CMK (cell line): Measurements from ENCODE around the gene HS3ST3B1.

Source experiments
- DNase-seq: peaks from one replicate; pipeline ENCODE4 v3.0.0-alpha.2; 2010; ENCODE audit warnings: low read depth

The HS3ST3B1 gene

DNA sequence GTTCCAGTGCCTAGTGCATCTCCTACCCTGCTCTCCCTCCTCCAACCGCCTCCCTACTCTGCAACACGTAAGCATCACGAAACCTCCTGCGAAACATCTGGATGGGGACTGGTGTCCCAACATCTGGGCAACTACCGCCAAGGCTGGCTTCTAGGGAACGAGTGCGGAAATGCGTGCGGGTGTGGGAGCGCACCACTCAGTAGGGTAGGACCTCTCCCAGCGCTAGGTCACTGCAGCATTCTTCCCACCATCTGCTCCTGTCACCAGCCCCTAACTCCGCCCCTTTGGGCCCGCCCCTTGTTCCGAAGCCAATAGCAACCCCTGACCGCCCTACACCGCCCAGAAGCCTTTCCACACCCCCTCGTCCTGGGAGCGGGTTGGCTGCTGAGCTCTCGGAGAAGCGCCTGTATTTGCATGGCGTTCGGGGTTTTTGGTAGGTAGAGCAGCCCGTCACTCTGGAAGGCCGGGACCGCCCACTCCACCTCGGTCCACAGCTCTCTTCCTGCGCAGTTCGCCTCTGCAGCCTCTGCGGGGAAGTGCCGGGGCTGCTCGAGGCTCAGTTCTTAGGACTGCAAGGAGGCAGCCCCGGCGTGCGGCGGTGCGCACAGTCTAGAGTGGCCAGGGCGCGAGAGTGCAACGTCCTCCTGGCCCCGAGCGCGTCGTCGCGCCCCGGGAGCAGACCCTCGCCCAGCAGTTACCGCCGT is at the start of gene HS3ST3B1:
HS3ST3B1 (plus strand) TSS at position 507 of the 704 bp plus-strand sequence. CDS start 438 bp downstream, outside the sequence.
- peak; percentile 94 for DNase-seq

DNA sequence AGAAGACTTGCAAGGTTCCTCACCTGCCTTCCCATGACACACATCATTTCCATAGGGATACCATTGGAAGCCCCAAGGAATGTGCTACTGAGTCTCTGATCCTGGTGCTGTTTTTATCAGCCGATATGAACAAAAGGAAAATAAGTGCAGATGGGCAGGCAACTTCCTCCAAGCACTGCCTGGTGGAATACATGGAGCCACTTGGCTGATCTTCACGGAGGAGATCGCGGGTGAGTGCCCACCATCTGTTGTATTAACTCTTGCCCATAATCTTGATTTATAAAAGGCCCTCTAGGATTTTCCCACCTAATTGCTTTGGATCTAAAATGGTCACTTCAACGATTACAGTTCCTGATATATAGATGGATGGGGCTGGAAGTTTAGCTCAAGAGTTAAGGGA is 39.5 kb upstream of the HS3ST3B1 start:
- DNase-seq, result no peak

- no peak for DNase-seq
These were observed 32.6 kb upstream of the HS3ST3B1 start for GRCh38 chr17:14268264-14268663.

- no peak for DNase-seq
These were observed 31.4 kb upstream of the HS3ST3B1 start for GRCh38 chr17:14269473-14269872.

DNA sequence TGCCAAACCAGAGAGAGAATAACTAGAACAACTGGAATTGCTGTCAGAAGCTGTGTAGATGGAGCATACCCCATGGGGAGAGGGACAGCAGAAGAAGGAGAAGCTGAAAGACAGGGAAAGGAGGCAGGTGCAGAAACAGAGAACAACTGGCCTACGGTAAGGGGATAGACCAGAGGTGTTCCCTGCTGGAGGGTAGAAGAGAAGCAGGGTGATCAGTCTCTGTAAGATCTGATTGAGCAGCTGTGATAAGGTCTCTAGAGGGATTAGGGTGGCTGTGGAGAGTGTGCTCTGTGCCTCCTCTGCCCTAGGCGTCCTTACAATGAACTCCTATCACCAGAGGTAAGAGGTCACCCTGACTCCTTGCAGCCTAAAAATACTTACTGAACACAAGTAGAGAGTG is 30.4 kb upstream of the HS3ST3B1 start:
- no peak for DNase-seq

GRCh38 chr17:14276535-14277250 is 24.2 kb upstream of the HS3ST3B1 start:
- DNase-seq, result no peak

DNA sequence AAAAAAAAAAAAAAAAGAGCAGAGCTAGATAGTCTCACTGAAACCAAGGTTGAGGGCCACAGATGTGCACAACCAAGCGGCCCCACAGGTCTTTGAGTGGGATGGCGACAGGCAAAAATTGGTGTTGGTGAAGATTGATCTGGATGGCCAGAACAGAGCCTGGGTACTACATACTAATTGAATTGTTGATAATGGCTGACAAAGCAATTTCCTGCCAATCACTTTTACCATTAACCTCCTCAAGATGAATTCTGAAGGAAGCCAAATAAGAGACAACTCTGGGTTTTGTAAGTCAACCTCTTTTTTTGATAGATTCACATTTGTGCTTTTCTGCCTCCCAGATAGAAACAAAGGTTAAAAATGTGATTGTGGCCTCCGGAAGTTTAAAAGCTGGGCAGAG is 19.4 kb upstream of the HS3ST3B1 start:
- no peak for DNase-seq

DNA sequence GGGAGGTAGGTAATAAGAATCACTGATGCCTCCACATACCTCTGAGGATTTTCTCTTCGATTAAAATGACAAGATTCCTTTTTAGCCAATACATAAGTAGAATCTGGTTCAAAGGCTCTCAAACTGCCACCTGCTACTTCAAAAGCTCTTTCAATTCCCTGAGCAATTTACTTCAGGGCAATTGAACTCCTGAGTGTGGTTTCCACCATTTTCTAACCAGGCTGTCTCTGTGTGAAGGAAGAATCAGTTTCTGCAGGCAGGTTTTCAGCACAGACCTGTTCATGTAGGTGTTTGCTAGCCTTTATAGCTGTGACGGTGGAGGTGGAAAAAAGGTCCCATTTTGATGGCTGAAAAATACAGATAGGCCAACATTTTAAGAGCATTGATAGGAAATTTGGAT is 18.2 kb upstream of the HS3ST3B1 start:
- no peak for DNase-seq

DNA sequence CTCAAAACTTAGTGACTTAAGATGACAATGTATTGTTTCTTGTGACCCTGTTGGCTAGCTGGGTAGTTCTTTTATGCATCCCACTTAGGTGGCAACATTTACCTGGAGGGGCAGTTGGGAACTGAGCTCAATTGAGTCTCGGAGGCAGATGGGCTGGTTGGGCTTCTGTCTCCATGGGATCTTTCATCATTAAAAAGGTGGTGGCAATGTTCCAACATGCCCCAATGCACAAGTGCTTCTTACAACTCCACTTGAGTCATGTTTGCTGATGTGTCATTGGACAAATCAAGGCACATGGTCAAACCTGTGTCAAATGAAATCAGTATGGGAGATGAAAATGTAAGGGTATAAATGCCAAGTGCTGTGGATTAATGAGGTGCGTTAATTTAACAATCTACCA is 11.7 kb upstream of the HS3ST3B1 start:
- no peak for DNase-seq

- no peak for DNase-seq
These were observed 6.0 kb upstream of the HS3ST3B1 start for GRCh38 chr17:14294876-14295275.

DNA sequence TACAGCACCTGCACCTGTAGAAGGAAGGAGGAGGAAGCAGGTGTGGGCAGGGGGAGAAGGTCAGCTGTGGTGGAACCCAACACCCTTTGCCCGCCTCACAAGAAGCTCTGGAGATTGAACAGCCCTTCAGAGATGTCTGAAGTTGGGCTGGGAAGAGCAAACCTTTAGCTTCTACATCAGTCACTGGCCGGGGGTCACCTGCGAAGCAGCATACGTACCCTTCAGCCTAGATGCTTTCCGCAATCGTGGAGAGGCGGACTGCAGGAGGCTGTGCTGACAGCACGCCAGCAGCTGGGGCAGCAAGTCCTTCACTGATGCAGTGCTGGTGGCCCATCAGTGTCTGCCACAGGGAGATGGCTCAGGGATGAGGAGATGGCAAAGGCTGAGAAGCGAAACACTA is 5.2 kb upstream of the HS3ST3B1 start:
- DNase-seq, result no peak

DNA sequence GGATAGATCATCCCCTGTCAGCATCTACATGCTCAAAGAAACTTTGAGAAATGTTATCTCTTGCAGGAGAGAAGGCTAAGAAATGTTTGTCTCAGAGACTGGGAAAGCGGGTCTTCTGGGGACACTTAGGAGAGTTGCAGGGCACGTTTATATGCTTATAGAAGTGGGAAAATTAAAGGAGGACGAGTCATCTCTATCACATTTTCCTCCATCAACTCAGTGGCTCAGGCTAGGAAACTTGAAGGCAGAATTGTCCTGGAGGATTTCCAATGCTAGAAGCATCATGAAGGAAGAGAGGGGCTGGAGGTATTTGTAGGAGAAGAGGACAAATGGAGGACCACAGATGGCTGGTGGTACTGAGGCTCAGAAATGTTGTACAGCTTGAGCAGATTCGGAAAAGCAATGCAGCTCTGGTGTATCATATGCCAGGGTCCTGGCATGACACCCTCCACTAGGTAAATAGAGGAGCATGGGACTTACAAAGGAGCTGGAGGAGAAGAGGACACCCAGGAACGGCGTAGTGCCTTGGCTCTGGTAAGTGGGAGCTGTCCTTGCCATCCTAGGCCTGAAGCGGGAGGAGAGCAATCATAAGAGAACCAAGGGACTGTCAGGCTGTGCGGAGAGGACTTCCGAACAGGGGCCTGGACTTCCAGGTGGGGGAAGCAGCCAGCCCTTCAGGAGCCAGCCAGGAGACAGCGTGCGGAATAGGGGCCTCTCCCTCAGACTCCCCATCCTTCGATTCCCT is 4.5 kb upstream of the HS3ST3B1 start:
- no peak for DNase-seq

- no peak for DNase-seq
These were observed 3.6 kb upstream of the HS3ST3B1 start for GRCh38 chr17:14297161-14297851.

DNA sequence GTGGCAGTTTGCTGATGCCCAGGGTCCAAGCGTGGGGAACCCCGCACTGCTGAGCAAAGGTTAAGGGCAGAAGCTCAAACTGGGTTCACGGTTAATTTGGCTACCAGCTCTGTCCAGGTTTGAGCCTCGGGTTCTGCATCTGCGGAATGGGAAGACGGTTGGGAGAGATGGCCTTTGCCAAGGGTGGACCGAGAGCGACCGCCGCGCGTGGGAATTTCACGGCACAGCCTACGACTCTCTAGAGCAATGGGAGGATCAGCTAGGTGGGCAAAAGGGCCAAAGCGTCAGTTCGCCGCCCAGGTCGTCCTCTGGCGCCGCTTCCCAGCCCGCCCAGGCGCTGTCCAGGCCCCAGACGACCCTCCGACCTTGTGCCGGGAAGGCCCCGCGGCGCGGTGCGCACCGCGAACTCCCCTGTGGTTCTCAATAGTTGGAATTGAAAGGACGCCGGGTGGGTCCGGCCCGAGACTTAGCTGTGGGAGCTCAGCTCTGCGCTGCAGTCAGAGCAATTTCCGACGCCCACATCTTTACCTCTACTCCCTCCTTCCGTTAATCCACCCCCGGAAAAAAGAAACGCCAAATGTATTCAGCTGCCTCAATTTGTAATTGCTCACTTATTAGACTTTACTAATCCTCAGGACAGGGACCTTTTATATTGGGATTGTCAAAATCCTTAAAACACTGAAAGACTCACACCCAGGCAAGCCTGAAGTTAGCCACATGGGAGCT is 2.5 kb upstream of the HS3ST3B1 start:
- no peak for DNase-seq

DNA sequence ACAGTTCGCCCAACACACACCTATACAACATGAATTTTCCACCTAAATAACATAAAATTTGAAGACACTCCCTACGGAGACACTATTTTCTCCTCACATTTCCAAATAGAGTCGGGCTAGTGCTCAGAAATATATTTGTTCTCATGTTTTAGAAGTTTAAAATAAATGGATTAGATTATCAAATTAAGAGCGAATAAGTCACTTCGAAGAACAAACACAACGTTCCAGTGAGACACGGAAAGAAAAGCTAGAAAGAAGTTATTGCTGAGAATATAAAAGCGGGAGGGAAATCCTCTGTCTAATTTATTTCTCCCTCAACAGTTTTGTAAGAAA is 2.0 kb upstream of the HS3ST3B1 start:
- no peak for DNase-seq

DNA sequence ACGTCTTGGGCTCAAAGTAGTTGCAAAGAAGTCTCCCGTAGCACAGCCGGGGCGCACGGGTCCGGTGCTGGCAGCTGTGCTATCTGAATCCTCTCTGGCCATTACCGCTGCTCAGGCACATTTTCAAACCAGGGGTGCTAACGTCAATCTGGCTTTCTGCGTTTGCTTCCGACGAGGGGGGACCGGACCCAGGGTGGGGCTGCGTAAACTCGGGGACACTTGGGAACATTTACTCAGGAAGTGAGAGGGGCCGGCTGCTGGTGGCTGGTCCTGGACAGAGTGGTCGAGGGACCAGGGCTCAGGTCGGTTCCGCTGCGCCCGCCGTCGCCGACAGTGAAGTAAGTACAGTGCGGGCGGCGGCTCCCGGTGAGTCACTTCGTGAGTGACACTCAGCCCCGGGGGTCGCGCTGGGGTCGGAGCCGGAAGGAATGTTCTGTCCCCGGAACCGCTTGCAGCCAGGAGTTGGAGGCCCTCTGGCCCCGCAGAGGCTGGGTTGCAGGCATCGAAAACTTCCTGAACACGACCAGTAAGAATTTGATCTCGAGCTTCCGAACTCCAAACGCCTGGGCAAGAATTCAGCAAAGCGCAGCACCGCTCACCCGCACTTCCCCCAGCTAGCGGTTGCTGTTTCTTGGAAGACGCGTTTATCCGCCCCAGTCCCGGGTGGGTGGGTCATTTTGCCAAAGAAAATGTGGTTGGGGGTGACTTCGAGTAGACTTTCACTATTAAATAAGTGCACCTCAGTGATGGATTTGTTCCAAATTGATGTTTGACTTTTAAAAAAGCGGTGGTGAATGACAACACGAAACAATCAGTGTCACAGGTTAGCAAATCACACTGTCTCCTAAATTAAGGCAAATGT is 1.4 kb upstream of the HS3ST3B1 start:
- DNase-seq, result no peak

DNA sequence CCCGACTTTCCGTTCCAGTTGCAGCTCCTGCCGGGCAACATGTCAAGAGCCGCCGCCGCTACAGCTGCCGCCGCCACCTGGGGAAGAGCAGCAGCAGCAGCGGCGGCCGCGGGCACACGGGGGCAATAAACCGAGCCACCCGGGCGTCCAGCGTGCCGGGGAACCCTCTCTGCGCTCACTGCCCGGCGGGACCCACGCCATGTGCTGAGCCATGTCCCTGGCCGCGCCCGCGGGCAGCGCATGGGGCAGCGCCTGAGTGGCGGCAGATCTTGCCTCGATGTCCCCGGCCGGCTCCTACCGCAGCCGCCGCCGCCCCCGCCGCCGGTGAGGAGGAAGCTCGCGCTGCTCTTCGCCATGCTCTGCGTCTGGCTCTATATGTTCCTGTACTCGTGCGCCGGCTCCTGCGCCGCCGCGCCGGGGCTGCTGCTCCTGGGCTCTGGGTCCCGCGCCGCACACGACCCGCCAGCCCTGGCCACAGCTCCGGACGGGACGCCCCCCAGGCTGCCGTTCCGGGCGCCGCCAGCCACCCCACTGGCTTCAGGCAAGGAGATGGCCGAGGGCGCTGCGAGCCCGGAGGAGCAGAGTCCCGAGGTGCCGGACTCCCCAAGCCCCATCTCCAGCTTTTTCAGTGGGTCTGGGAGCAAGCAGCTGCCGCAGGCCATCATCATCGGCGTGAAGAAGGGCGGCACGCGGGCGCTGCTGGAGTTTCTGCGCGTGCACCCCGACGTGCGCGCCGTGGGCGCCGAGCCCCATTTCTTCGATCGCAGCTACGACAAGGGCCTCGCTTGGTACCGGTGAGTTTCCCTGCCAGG is 604 bp downstream of the HS3ST3B1 start:
- DNase-seq, result no peak

- no peak for DNase-seq
These were observed 1.2 kb downstream of the HS3ST3B1 start for GRCh38 chr17:14302091-14302430.

DNA sequence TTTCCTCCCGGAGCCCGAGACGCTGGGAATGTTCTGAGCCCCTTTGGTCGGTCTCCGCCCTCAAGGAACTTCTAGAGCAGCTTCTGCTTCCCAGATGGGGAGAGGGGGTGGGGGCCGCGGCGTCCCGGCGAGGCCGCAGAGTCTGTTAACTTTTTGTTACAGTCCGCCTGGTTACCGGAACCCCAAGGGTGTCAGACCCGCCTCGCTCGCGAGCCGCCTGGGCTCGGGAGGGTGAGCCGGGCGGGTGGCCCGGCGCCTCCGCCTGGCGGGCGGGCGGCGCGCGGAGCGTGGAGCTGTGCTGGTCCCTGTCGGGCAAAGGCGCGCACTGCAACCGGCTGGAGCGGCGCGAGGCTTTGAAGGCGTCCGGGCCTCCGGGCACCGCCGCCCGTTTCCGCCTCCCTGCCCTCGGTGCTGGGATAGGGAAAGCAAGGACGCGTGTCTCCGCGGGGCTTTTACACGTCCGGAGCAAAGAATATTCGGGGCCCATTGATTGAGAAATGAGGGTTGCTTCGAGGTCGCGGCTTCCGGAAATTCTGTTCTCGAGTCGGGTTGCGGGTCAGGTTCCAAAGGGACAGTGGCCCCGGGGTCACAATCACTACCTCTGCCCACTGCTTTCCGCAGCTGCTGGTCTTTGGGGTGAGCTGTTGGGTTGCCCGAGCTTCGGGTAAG is 1.7 kb downstream of the HS3ST3B1 start:
- no peak for DNase-seq
